ENCODE data around the gene MICALL1. TPM values are rescaled to one million over a fixed set of nuclear protein-coding genes. Genes with fewer than 3 reads are reported as not detected.

MICALL1 gene
- total and polyA plus RNA-seq, 2 of the 4 experiments (the other 2 are of a cell fraction), result 12.4 to 22.3 TPM

GRCh38 chr22:37892566-37893335 lies 13.3 kb upstream of the MICALL1 start:
- Histone ChIP-seq H3K79me1 (ENCODE audit: low read depth in 1 of 2, low read length in 2 of 2) (peaks cover 0 to 28% of the 10 kb centered on the region in 2 experiments; a peak in 2 of 4 replicates), H3K18ac (ENCODE audit: low read depth, low read length) (no peak overlapping the region), H4K5ac (ENCODE audit: low read depth, low read length) (no peak overlapping the region), H3K14ac (replicated peaks; ENCODE audit: low read depth, low read length) (no peak overlapping the region), H2AK9ac (replicated peaks; ENCODE audit: low read depth, low read length, poor library complexity) (peak overlapping the region; percentile 59), H3K23ac (ENCODE audit: low read depth, low read length) (peak overlapping the region; percentile 24; the same call in 1 of the 2 replicates), H3K56ac (ENCODE audit: extremely low read depth, insufficient read depth, low read length) (no peak overlapping the region), H2AFZ (replicated peaks; ENCODE audit: low read length, poor library complexity) (no peak overlapping the region), H3K27ac (ENCODE audit: insufficient read depth, low read length) (no peak overlapping the region), H3K9me3 (ENCODE audit: control insufficient read depth, insufficient read depth, low read length) (no peaks in the 10 kb centered on the region), H3K4me2 (ENCODE audit: low read depth, low read length) (no peak overlapping the region), H4K20me1 (ENCODE audit: insufficient read depth, low read length) (0 out of 2 replicates have a peak, but pooled peaks cover 3% of the 10 kb centered on the region), H2BK5ac (ENCODE audit: low read depth, low read length, poor library complexity, severe bottlenecking) (no peak overlapping the region), H3K27me3 (ENCODE audit: control insufficient read depth, insufficient read depth, low read length) (no peaks in the 10 kb centered on the region), H4K8ac (ENCODE audit: low read depth in 2 of 2, low read length in 2 of 2) (no peak overlapping the region), H3K4me3 (ENCODE audit: insufficient read depth, low read depth, low read length) (no peak overlapping the region), H3K4me1 (ENCODE audit: control insufficient read depth, insufficient read depth, low read length) (peaks cover 17% of the 10 kb centered on the region), H3K9me1 (ENCODE audit: insufficient read depth, low read length) (no peaks in the 10 kb centered on the region), H2BK120ac (ENCODE audit: low read depth, low read length) (no peak overlapping the region), H2BK20ac (ENCODE audit: low read depth, low read length) (no peak overlapping the region), H2AK5ac (ENCODE audit: low read depth, low read length) (no peak overlapping the region), H4K91ac (ENCODE audit: insufficient read depth, low read depth, low read length) (no peak overlapping the region), H3K4ac (ENCODE audit: low read depth, low read length) (no peak overlapping the region), H2BK15ac (ENCODE audit: low read depth, low read length) (no peak overlapping the region), H3K9ac (ENCODE audit: low read depth, low read length) (no peak overlapping the region), H3K36me3 (ENCODE audit: control insufficient read depth, insufficient read depth, low read length) (peaks cover 20% of the 10 kb centered on the region)
- TF ChIP-seq SMC3 (IDR thresholded peaks at IDR 0.05; ENCODE audit: low read depth, low read length) (no peak), POLR2A (IDR thresholded peaks at IDR 0.05; ENCODE audit: low read depth, low read length) (no peak), CTCF (conservative IDR thresholded peaks at IDR 0.05; ENCODE audit: low read depth, low read length) (no peak), RFX5 (IDR thresholded peaks at IDR 0.05; ENCODE audit: low read depth, low read length) (no peak), FOS (IDR thresholded peaks at IDR 0.05; ENCODE audit: low read depth, low read length) (no peak), NFE2L2 (IDR thresholded peaks at IDR 0.05; ENCODE audit: low read depth, low read length) (no peak), MAFK (IDR thresholded peaks at IDR 0.05; ENCODE audit: low read depth, low read length) (no peak), MXI1 (IDR thresholded peaks at IDR 0.05; ENCODE audit: borderline replicate concordance, low read depth, low read length) (no peak), MAZ (IDR thresholded peaks at IDR 0.05; ENCODE audit: borderline replicate concordance, low read depth, low read length) (no peak), BHLHE40 (IDR thresholded peaks at IDR 0.05; ENCODE audit: low read depth, low read length) (no peak), CEBPB (IDR thresholded peaks at IDR 0.05; ENCODE audit: low read depth, low read length) (no peak), CHD1 (IDR thresholded peaks at IDR 0.05; ENCODE audit: low read depth, low read length) (no peak), ELK1 (IDR thresholded peaks at IDR 0.05; ENCODE audit: borderline replicate concordance, low read depth, low read length) (no peak), RAD21 (IDR thresholded peaks at IDR 0.05; ENCODE audit: low read length) (no peak)
- dilution Hi-C loops (cut with HindIII; ENCODE audit: low sequenced_read_pairs, unreplicated experiment) (no loop called here), in situ Hi-C loops (cut with MboI; ENCODE audit: low sequenced_read_pairs) (no loop called here), intact Hi-C loops (cut with micrococcal nuclease) (no loop called here)
- ChIA-PET POLR2A (ENCODE audit: unreplicated experiment) (no interaction called here), CTCF (interaction anchor here (0.6 to 0.8 kb wide), 3 partner anchors 10 to 83 kb away, joined by 3 to 6 read pairs (median 3); no protein-coding TSS in a partner anchor)
- ATAC-seq (ENCODE audit: low read depth), result peak; percentile 47
- no CpG with 5 or more reads among the region's 7 CpGs for WGBS, 2 experiments (ENCODE audit: extremely low coverage in 2 of 2, insufficient read length in 1 of 2)
- BruUV-seq (replicated peaks), result no TSS peak
- no peak for DNase-seq
